ENCODE data around the gene NFKBIZ. TPM values are rescaled to one million over a fixed set of nuclear protein-coding genes. Genes with fewer than 3 reads are reported as not detected.
A peak's percentile ranks its signal among the peaks of the same experiment; 100 is the strongest.

NFKBIZ gene
- total and polyA plus RNA-seq, 4 donors, result 4.8 to 78.8 (median 23.7) TPM

DNA sequence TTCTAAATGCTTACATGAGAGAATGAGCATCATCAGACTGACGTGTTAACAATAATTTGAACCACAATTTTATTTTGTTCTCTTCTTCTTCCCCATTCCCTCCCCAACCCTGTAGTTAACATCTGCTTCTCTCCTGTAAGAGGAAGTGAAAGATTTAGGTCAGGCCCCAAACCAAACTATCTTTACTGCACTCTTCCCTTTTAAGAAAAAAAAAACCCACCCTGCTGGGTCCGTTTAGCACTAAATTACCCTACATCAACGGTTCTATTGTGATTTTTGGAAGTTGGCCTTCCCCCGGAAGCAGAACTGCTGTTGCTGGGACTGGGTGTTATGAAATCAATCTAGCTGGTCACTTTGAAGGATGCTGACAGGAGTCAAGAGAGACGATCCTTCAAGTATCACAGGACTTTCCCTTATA lies 49.4 kb downstream of the NFKBIZ start:
- 69% methylated on average over 5 of the region's 5 CpGs for WGBS
- H3K4me1 ChIP-seq (ENCODE audit: control insufficient read depth in 4 of 4, insufficient read depth in 4 of 4, low read length in 3 of 4), result no peaks in the 10 kb centered on the region
- no peak overlapping the region for H3K27ac ChIP-seq (ENCODE audit: low read depth in 1 of 2, low read length in 2 of 2)
- H3K36me3 ChIP-seq (ENCODE audit: control insufficient read depth in 4 of 4, insufficient read depth in 3 of 4, low read depth in 1 of 4, low read length in 3 of 4), result no peaks in the 10 kb centered on the region
- no peak overlapping the region for H3K9ac ChIP-seq (ENCODE audit: low read depth in 1 of 2, low read length in 2 of 2)
- H3K9me3 ChIP-seq (ENCODE audit: control insufficient read depth in 4 of 4, low read length in 3 of 4), result no peaks in the 10 kb centered on the region
- TF ChIP-seq, protein P1, sequence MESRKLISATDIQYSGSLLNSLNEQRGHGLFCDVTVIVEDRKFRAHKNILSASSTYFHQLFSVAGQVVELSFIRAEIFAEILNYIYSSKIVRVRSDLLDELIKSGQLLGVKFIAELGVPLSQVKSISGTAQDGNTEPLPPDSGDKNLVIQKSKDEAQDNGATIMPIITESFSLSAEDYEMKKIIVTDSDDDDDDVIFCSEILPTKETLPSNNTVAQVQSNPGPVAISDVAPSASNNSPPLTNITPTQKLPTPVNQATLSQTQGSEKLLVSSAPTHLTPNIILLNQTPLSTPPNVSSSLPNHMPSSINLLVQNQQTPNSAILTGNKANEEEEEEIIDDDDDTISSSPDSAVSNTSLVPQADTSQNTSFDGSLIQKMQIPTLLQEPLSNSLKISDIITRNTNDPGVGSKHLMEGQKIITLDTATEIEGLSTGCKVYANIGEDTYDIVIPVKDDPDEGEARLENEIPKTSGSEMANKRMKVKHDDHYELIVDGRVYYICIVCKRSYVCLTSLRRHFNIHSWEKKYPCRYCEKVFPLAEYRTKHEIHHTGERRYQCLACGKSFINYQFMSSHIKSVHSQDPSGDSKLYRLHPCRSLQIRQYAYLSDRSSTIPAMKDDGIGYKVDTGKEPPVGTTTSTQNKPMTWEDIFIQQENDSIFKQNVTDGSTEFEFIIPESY (IDR thresholded peaks at IDR 0.05), result no peak
- peak in 1 of 2 donors; percentile 14 for TF ChIP-seq RAD21 (IDR thresholded peaks at IDR 0.05)
- no peak for DNase-seq (ENCODE audit: low spot score)
- no peak overlapping the region for H3K4me3 ChIP-seq (ENCODE audit: low read depth in 1 of 3, low read length in 3 of 3)
- no peaks in the 10 kb centered on the region for H3K27me3 ChIP-seq (ENCODE audit: control insufficient read depth in 4 of 4, insufficient read depth in 4 of 4, low read length in 3 of 4)

DNA sequence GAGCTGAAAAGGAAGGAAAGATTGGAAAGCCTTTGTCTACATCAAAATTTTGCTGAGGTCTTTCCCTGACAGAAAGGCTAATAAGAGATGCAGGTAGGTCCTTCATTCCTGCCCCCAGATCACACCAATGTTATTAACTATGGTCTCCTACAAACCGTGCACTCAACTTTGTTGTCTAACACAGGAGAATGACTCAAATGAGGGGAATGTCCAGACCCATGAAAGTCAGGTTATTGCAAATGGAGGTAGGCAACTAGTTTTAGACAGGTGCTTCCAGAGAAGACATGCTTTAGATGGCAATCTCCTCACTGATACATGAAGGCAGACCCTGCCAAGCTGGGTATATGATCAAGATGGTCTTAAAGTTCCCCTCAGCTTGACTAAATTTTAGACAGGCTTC lies 51.0 kb downstream of the NFKBIZ start:
- 92% methylated on average over 1 of the region's 1 CpG for WGBS
- Histone ChIP-seq H3K4me1 (ENCODE audit: control insufficient read depth in 4 of 4, insufficient read depth in 4 of 4, low read length in 3 of 4) (no peaks in the 10 kb centered on the region), H3K9ac (ENCODE audit: low read depth in 1 of 2, low read length in 2 of 2) (no peak overlapping the region), H3K27me3 (ENCODE audit: control insufficient read depth in 4 of 4, insufficient read depth in 4 of 4, low read length in 3 of 4) (no peaks in the 10 kb centered on the region), H3K36me3 (ENCODE audit: control insufficient read depth in 4 of 4, insufficient read depth in 3 of 4, low read depth in 1 of 4, low read length in 3 of 4) (no peaks in the 10 kb centered on the region), H3K4me3 (ENCODE audit: low read depth in 1 of 3, low read length in 3 of 3) (no peak overlapping the region), H3K9me3 (ENCODE audit: control insufficient read depth in 4 of 4, low read length in 3 of 4) (no peaks in the 10 kb centered on the region), H3K27ac (ENCODE audit: low read depth in 1 of 2, low read length in 2 of 2) (no peak overlapping the region)
- TF ChIP-seq RAD21 (IDR thresholded peaks at IDR 0.05), result no peak
- TF ChIP-seq HNF4A (conservative IDR thresholded peaks at IDR 0.05), result no peak
- TF ChIP-seq, protein P2, sequence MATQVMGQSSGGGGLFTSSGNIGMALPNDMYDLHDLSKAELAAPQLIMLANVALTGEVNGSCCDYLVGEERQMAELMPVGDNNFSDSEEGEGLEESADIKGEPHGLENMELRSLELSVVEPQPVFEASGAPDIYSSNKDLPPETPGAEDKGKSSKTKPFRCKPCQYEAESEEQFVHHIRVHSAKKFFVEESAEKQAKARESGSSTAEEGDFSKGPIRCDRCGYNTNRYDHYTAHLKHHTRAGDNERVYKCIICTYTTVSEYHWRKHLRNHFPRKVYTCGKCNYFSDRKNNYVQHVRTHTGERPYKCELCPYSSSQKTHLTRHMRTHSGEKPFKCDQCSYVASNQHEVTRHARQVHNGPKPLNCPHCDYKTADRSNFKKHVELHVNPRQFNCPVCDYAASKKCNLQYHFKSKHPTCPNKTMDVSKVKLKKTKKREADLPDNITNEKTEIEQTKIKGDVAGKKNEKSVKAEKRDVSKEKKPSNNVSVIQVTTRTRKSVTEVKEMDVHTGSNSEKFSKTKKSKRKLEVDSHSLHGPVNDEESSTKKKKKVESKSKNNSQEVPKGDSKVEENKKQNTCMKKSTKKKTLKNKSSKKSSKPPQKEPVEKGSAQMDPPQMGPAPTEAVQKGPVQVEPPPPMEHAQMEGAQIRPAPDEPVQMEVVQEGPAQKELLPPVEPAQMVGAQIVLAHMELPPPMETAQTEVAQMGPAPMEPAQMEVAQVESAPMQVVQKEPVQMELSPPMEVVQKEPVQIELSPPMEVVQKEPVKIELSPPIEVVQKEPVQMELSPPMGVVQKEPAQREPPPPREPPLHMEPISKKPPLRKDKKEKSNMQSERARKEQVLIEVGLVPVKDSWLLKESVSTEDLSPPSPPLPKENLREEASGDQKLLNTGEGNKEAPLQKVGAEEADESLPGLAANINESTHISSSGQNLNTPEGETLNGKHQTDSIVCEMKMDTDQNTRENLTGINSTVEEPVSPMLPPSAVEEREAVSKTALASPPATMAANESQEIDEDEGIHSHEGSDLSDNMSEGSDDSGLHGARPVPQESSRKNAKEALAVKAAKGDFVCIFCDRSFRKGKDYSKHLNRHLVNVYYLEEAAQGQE (IDR thresholded peaks at IDR 0.05), result no peak
- no peak for TF ChIP-seq YY1 (IDR thresholded peaks at IDR 0.05)
- TF ChIP-seq TAF1 (conservative IDR thresholded peaks at IDR 0.05), result no peak
- TF ChIP-seq JUND (IDR thresholded peaks at IDR 0.05), result no peak
- TF ChIP-seq HNF4G (IDR thresholded peaks at IDR 0.05), result no peak
- no peak for TF ChIP-seq GABPA (IDR thresholded peaks at IDR 0.05 in 1 of 2, conservative IDR thresholded peaks at IDR 0.05 in 1 of 2)
- TF ChIP-seq, protein P1 (IDR thresholded peaks at IDR 0.05), result no peak
- no peak for DNase-seq (ENCODE audit: low spot score)

DNA sequence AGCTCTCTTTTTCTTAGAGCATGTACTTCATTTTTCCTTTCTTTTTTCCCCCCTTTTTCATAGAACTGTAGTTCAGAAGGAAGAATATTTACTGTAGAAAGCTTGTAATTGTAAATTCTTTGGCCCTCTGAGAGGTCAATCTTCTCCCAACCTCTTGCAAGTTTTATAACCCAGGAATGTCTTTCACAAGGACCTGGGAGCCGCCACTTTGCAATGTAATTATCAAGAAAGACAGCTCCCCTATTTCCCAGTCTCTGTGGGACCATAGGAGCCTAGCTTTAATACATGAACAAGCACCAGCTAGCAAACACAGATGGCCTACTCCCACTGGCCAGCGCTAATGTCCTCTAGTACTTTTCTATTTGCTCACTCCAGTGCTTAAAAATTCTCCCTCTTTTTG lies 51.4 kb downstream of the NFKBIZ start:
- Histone ChIP-seq H3K36me3 (ENCODE audit: control insufficient read depth in 4 of 4, insufficient read depth in 3 of 4, low read depth in 1 of 4, low read length in 3 of 4) (no peaks in the 10 kb centered on the region), H3K9ac (ENCODE audit: low read depth in 1 of 2, low read length in 2 of 2) (no peak overlapping the region), H3K9me3 (ENCODE audit: control insufficient read depth in 4 of 4, low read length in 3 of 4) (no peaks in the 10 kb centered on the region), H3K4me1 (ENCODE audit: control insufficient read depth in 4 of 4, insufficient read depth in 4 of 4, low read length in 3 of 4) (no peaks in the 10 kb centered on the region), H3K4me3 (ENCODE audit: low read depth in 1 of 3, low read length in 3 of 3) (no peak overlapping the region), H3K27ac (ENCODE audit: low read depth in 1 of 2, low read length in 2 of 2) (no peak overlapping the region), H3K27me3 (ENCODE audit: control insufficient read depth in 4 of 4, insufficient read depth in 4 of 4, low read length in 3 of 4) (no peaks in the 10 kb centered on the region)
- no peak for DNase-seq (ENCODE audit: low spot score)
- 94% methylated on average over 2 of the region's 2 CpGs for WGBS
- TF ChIP-seq GABPA (IDR thresholded peaks at IDR 0.05 in 1 of 2, conservative IDR thresholded peaks at IDR 0.05 in 1 of 2) (no peak), FOXA2 (IDR thresholded peaks at IDR 0.05) (no peak), HNF4G (IDR thresholded peaks at IDR 0.05) (no peak), RAD21 (IDR thresholded peaks at IDR 0.05) (no peak), TAF1 (conservative IDR thresholded peaks at IDR 0.05) (no peak), SP1 (IDR thresholded peaks at IDR 0.05) (no peak), JUND (IDR thresholded peaks at IDR 0.05) (no peak), EGR1 (IDR thresholded peaks at IDR 0.05; ENCODE audit: low read depth in 2 of 2) (no peak)
- TF ChIP-seq, protein P1 (IDR thresholded peaks at IDR 0.05), result no peak
- TF ChIP-seq, protein P3, sequence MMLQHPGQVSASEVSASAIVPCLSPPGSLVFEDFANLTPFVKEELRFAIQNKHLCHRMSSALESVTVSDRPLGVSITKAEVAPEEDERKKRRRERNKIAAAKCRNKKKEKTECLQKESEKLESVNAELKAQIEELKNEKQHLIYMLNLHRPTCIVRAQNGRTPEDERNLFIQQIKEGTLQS (IDR thresholded peaks at IDR 0.05), result no peak
- TF ChIP-seq, protein P2 (IDR thresholded peaks at IDR 0.05), result no peak

Measured in liver (tissue), 9 donors.